Measurements from ENCODE around the gene ATP5IF1.

DNA sequence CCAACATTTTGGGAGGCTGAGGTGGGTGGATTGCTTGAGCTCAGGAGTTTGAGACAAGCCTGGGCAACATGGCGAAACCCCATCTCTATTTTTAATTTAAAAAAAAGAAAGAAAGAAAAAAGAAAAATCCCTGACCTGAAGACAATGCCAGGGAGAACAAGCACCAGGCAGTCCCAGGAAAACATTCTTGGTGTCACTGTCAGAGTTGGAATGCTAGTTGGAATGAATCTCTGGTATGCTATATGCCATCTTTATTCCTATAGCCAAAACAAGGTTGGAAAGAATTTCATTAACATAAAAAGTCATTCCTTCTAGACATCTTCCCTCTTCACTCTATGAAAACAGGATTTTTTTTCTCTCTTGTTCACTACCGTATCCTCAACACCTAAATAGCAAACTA lies 5.9 kb upstream of the ATP5IF1 start:
- TF ChIP-seq POLR2A (IDR thresholded peaks at IDR 0.05; ENCODE audit: low read depth, low read length) (no peak), POLR2AphosphoS5 (IDR thresholded peaks at IDR 0.05; ENCODE audit: low read depth, low read length) (no peak), TAF1 (IDR thresholded peaks at IDR 0.05; ENCODE audit: low read depth, low read length) (no peak)

Data from GM12891 (cell line).